Hematopoietic multipotent progenitor cell (in vitro differentiated cells): ENCODE measurements around the gene GLT6D1. TPM values are rescaled to one million over a fixed set of nuclear protein-coding genes. Genes with fewer than 3 reads are reported as not detected.

Experiments used
- DNase-seq, 3 donors: peaks; one replicate each; pipeline ENCODE4 v3.0.0-alpha.2; 2011 to 2015; ENCODE audit warnings: low read depth in 2 of 3, low spot score in 2 of 3
- total RNA-seq: library from RNA; depleted of rRNA; stranded (reverse); fragments of >200 nt; gene quantifications from one replicate; pipeline ENCODE4 v1.2.3, GENCODE V29; 2012

Gene GLT6D1
- total RNA-seq, 1 donor, result not detected

- DNase-seq, result no peak
Measured at GRCh38 chr9:135588886-135589595, 50.3 kb downstream of the GLT6D1 start.

DNA sequence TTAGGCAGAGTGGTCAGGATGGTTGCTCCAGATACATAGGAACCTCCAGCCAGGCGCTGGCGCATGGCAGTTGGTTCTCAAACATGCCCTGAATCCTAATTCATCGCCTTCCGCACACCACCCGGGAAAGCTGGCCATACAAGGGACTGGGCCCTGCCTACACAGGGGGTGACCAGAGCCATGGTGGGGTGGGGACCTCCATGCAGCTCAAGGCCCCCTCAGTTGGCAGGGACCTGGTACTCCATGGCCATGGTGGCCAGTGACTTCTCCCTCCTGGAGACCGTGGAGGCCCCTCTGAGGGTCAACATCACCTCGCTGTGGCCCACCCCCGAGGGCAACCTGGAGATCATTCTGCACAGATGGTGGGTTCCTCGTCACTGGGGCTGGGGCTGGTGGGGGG lies 51.0 kb downstream of the GLT6D1 start:
- DNase-seq, result no peak

GRCh38 chr9:135587658-135588057 lies 51.7 kb downstream of the GLT6D1 start:
- DNase-seq, result no peak

DNA sequence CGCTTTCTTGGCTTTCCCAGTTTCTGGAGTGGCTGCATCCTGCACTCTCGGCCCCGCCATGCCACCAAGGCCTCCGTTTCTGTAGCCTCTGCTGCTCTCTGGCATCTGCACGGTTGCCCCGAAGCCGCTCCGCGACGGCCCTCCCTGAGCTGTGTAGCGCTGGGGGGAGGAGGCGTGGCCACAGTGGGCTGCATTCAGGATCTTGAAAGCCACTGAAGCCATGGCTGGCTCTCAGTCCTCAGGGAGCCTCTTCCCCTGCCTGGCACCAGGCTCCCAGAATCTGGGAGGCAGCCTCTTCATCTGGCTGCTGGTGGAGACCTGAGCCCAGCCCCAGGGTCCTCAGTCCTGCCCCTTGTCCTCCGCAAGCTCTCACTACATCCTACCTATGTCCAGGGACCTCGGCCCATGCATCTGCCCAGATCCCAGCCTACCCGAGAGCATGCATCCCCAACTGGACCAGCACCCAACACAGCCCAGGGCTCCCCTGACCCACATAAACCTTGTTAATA lies 52.7 kb downstream of the GLT6D1 start:
- no peak for DNase-seq

- no peak for DNase-seq
Measured at GRCh38 chr9:135584934-135585333, 54.4 kb downstream of the GLT6D1 start.

DNA sequence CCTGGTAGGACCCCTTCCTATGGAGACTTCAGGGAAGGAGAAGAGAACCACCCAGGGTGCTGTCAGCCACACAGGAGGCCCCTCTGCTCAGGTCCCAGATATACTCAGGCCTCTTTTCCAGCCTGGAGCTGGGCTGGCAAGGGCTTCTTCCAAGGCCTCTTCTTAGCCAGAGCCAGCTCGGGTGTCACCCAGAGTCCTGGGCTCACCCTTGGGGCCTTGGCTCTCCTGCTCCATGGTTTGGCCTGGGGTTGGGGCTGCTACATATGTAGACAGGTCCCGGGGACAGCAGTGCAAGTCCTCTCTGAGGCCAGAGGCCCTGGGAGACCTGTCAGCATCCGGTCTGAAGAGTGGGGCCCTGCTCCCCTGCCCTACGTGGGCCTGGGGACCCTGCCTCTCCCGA lies 55.0 kb downstream of the GLT6D1 start:
- no peak for DNase-seq

GRCh38 chr9:135583688-135584011 lies 55.7 kb downstream of the GLT6D1 start:
- DNase-seq, result no peak

DNA sequence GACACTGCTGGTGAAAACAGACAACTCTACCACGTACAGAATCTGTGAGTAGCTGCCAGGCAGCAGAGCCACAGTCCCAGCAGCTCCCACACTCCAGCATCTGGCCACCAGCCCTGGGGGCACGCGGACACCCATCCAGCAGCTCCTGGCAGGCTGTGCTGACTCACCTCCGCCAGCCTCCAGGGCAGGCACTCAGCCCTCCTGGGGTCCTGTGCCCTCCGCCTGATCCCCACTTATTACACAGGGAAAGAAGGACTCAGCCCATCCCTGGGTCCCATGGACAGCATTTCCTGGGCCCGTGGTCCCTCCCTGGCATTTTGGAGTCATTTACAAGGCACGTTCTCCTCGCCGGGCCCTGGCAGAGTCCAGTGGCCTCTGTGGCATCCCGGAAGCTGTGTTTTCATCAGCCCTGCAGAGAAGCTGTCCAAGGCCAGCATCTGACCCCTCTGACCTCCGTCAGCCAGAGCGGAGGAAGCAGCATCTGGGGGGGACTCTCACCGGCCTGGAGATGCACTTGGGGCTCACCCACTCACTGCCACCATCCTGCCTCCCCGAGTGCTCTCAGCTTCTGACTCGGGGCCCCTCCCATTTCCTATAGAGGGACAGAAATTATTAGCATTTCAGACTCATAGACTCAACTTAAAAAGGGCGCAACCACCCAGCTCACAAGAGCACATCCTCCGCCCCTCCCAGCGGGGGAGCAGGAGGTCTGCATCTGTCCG lies 56.2 kb downstream of the GLT6D1 start:
- no peak for DNase-seq

- DNase-seq, result no peak
Measured at GRCh38 chr9:135582541-135582940, 56.8 kb downstream of the GLT6D1 start.

DNA sequence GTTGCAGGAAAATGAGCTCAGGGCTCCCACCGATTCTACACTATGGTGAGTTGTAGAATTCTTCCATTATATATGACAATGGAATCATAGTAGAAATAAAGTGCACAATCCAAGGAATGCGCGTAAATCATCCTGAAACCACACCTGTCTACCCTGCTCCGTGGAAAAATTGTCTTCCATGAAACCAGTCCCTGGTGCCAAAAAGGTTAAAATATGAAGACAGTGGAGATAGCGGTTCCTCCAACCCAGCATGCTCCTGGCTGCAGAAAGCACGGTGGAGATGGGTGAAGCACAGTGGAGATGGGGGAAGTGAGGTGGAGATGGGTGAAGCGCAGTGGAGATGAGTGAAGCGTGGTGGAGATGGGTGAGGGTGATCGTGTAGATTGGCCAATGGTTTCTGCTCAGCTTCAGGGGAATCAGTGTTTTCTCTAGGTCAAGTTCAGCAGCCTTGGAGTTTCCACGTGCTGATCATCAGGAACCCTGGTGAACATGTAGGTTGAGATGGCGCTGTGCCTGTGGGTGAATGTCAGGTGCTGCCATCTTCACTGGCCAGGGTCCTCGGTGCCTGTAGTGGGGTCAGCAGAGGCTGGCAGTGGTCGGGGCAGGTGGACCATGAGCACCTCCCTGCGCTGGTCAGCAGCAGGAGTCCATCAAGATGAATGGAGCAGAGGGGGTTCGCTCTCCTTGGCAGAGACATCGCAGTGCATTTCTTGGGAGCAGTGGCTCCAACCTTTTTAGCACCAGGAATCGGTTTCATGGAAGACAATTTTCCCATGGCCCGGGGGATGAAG lies 57.5 kb downstream of the GLT6D1 start:
- DNase-seq, result no peak

- no peak for DNase-seq
Measured at GRCh38 chr9:135580664-135581380, 58.5 kb downstream of the GLT6D1 start.

- DNase-seq, result no peak
Measured at GRCh38 chr9:135579889-135580660, 59.3 kb downstream of the GLT6D1 start.

GRCh38 chr9:135579356-135579755 lies 60.0 kb downstream of the GLT6D1 start:
- DNase-seq, result no peak

- DNase-seq, result no peak
Measured at GRCh38 chr9:135577256-135577655, 62.1 kb downstream of the GLT6D1 start.

GRCh38 chr9:135575995-135576631 lies 63.2 kb downstream of the GLT6D1 start:
- DNase-seq, result no peak

DNA sequence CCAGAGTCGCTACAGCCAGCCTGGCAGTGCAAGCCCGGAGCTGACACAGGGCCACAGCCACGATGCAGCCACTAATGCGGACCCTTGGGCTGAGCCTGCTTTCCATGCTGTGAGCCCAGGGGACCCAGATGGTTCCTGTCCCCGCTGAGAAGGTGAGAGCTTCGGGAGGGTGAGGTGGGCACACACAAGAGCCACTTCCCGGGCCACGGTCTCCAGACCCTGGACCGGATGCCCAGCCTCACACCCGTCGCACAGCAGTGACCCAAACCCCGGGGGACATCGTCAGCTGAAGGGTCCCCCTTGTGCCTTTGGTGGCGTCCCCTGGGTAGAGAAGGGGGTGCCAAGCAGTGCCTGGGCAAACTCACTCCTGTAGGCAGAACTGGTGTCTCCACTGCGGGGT lies 64.4 kb downstream of the GLT6D1 start:
- no peak for DNase-seq

- DNase-seq, result no peak
Measured at GRCh38 chr9:135574331-135574730, 65.0 kb downstream of the GLT6D1 start.
